IMR-90 (cell line): Measurements from ENCODE around the gene ANGPT4.

ENCODE experiments used
- BHLHE40 ChIP-seq: fragments of 150-350 bp; IDR thresholded peaks from 2 replicates; pipeline ENCODE4 v1.6.1; 2016; ENCODE audit warnings: mild to moderate bottlenecking, low read depth, low read length
- CHD1 ChIP-seq: IDR thresholded peaks from 2 replicates; pipeline ENCODE4 v1.6.1; 2012; ENCODE audit warnings: low read depth, low read length, improper control_type of control experiment
- FOS ChIP-seq: fragments of 150-350 bp; IDR thresholded peaks from 2 replicates; pipeline ENCODE4 v1.6.1; 2016; ENCODE audit warnings: low read depth, low read length
- MAFK ChIP-seq: IDR thresholded peaks from 2 replicates; pipeline ENCODE4 v1.6.1; 2012; ENCODE audit warnings: low read depth, low read length, improper control_type of control experiment
- MAZ ChIP-seq: IDR thresholded peaks from 2 replicates; pipeline ENCODE4 v1.6.1; 2012; ENCODE audit warnings: low read depth, mild to moderate bottlenecking, low read length, improper control_type of control experiment, moderate library complexity, borderline replicate concordance
- MXI1 ChIP-seq: IDR thresholded peaks from 2 replicates; pipeline ENCODE4 v1.6.1; 2012; ENCODE audit warnings: low read depth, mild to moderate bottlenecking, low read length, moderate library complexity, borderline replicate concordance
- POLR2A ChIP-seq: IDR thresholded peaks from 2 replicates; pipeline ENCODE4 v1.6.1; 2012; ENCODE audit warnings: mild to moderate bottlenecking, low read depth, low read length
- RAD21 ChIP-seq: IDR thresholded peaks from 2 replicates; pipeline ENCODE4 v1.6.1; 2012; ENCODE audit warnings: low read length, improper control_type of control experiment
- RCOR1 ChIP-seq: IDR thresholded peaks from 2 replicates; pipeline ENCODE4 v1.6.1; 2012; ENCODE audit warnings: mild to moderate bottlenecking, low read length, improper control_type of control experiment; ENCODE audit not compliant: insufficient replicate concordance
- RFX5 ChIP-seq: IDR thresholded peaks from 2 replicates; pipeline ENCODE4 v1.8.0; 2012; ENCODE audit warnings: low read depth, mild to moderate bottlenecking, low read length, moderate library complexity
- SMC3 ChIP-seq: fragments of 150-350 bp; IDR thresholded peaks from 2 replicates; pipeline ENCODE4 v1.6.1; 2016; ENCODE audit warnings: low read depth, mild to moderate bottlenecking, antibody characterized with exemption, low read length, moderate library complexity
- TF ChIP-seq, protein P1 (sequence below): conservative IDR thresholded peaks from 2 replicates; pipeline ENCODE4 v1.5.1; 2012; ENCODE audit warnings: mild to moderate bottlenecking, low read depth, low read length, improper control_type of control experiment
- TF ChIP-seq, protein P2 (sequence below): fragments of 150-350 bp; IDR thresholded peaks from 2 replicates; pipeline ENCODE4 v1.6.1; 2017; ENCODE audit warnings: mild to moderate bottlenecking, antibody characterized with exemption, low read length, low read depth

DNA sequence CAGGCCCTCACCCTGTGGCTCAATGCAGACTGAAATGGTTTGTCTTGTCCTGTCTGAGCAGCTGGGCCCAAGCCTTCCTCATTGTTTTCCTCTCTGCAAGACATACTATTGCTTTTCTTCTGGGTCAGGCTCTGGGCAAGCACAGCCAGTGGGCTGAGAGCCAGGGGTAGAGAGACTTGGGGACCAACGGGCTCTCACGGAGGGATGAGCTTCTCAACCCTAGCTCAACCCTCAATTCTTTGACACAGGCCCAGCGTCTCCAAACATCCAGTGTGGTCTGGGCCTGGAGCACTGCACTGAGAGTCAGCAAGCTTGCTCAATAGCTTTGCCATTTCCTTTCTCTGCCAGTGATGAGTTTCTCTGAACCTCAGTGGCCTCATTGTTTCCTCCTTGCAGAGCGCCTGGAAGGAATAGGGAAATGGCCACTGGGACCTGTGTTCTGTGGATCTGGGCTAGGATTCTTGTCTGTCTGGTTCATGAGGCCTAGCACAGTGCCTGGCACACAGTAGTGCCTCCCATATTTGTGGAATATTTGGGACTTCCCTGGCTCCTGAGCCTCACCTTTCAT lies 9.3 kb downstream of the ANGPT4 start:
- TF ChIP-seq POLR2A, result no peak
- TF ChIP-seq, protein P1, sequence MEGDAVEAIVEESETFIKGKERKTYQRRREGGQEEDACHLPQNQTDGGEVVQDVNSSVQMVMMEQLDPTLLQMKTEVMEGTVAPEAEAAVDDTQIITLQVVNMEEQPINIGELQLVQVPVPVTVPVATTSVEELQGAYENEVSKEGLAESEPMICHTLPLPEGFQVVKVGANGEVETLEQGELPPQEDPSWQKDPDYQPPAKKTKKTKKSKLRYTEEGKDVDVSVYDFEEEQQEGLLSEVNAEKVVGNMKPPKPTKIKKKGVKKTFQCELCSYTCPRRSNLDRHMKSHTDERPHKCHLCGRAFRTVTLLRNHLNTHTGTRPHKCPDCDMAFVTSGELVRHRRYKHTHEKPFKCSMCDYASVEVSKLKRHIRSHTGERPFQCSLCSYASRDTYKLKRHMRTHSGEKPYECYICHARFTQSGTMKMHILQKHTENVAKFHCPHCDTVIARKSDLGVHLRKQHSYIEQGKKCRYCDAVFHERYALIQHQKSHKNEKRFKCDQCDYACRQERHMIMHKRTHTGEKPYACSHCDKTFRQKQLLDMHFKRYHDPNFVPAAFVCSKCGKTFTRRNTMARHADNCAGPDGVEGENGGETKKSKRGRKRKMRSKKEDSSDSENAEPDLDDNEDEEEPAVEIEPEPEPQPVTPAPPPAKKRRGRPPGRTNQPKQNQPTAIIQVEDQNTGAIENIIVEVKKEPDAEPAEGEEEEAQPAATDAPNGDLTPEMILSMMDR, result no peak
- TF ChIP-seq, protein P2, sequence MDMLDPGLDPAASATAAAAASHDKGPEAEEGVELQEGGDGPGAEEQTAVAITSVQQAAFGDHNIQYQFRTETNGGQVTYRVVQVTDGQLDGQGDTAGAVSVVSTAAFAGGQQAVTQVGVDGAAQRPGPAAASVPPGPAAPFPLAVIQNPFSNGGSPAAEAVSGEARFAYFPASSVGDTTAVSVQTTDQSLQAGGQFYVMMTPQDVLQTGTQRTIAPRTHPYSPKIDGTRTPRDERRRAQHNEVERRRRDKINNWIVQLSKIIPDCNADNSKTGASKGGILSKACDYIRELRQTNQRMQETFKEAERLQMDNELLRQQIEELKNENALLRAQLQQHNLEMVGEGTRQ, result no peak
- no peak for TF ChIP-seq SMC3
- TF ChIP-seq RAD21, result no peak
- no peak for TF ChIP-seq CHD1
- TF ChIP-seq RCOR1, result no peak
- no peak for TF ChIP-seq RFX5
- TF ChIP-seq FOS, result no peak
- no peak for TF ChIP-seq MAFK
- TF ChIP-seq MAZ, result no peak
- no peak for TF ChIP-seq MXI1
- no peak for TF ChIP-seq BHLHE40
